A673 (cell line): ENCODE results near the gene TEX2. TPM values are rescaled to one million over a fixed set of nuclear protein-coding genes. Genes with fewer than 3 reads are reported as not detected.

ENCODE experiments used
- BruUV-seq: library from RNA; stranded (reverse); fragments of 400-500 nt; replicated peaks from 2 replicates; lab custom pipeline; 2021; lab: Mats Ljungman, UMichigan
- CTCF ChIA-PET: fragments of 300-600 bp; sonication (Branson Sonifier 250); formaldehyde crosslinking; loops from one replicate; lab custom pipeline; 2022; ENCODE audit warnings: antibody characterized with exemption; lab: Charles Lee
- POLR2A ChIA-PET: fragments of 300-600 bp; sonication (Branson Sonifier 250); formaldehyde crosslinking; loops from one replicate; lab custom pipeline; 2022; ENCODE audit warnings: antibody characterized with exemption; ENCODE audit not compliant: low non-redundant PET; lab: Charles Lee
- DNase-seq: peaks from one replicate; pipeline ENCODE4 v3.0.0-alpha.2; 2015; ENCODE audit warnings: low spot score
- H3K27ac ChIP-seq: fragments of 200-600 bp; sonication (generic); 2 replicates; pipeline ENCODE4 v1.5.1; 2016; ENCODE audit warnings: mixed run types, low read depth, mild to moderate bottlenecking, mixed read lengths, antibody characterized with exemption, low read length; ENCODE audit not compliant: poor library complexity, severe bottlenecking
- H3K27me3 ChIP-seq: fragments of 200-600 bp; sonication (generic); replicated peaks from 2 replicates; pipeline ENCODE4 v1.6.1; 2017; ENCODE audit warnings: mixed run types, low read depth, mild to moderate bottlenecking, mixed read lengths, antibody characterized with exemption, low read length; ENCODE audit not compliant: insufficient read depth, poor library complexity
- H3K36me3 ChIP-seq: fragments of 200-600 bp; sonication (generic); 2 replicates; pipeline ENCODE4 v1.6.1; 2016; ENCODE audit warnings: mixed run types, mild to moderate bottlenecking, mixed read lengths, antibody characterized with exemption, low read length; ENCODE audit not compliant: insufficient read depth, poor library complexity, severe bottlenecking
- H3K4me1 ChIP-seq: fragments of 200-600 bp; sonication (generic); 2 replicates; pipeline ENCODE4 v1.6.1; 2017; ENCODE audit warnings: mixed run types, mild to moderate bottlenecking, mixed read lengths, antibody characterized with exemption, low read length; ENCODE audit not compliant: insufficient read depth, poor library complexity, severe bottlenecking
- H3K4me3 ChIP-seq: fragments of 200-600 bp; sonication (generic); 2 replicates; pipeline ENCODE4 v1.5.1; 2016; ENCODE audit warnings: low read depth, mixed run types, mild to moderate bottlenecking, mixed read lengths, low read length; ENCODE audit not compliant: poor library complexity, severe bottlenecking
- H3K9me3 ChIP-seq: fragments of 200-600 bp; sonication (generic); 2 replicates; pipeline ENCODE4 v1.6.1; 2016; ENCODE audit warnings: mixed run types, low read depth, mild to moderate bottlenecking, mixed read lengths, antibody characterized with exemption, low read length; ENCODE audit not compliant: poor library complexity, severe bottlenecking
- EZH2 ChIP-seq: fragments of 200-600 bp; sonication (generic); IDR thresholded peaks from 2 replicates; pipeline ENCODE4 v1.6.1; 2017; ENCODE audit warnings: borderline replicate concordance, low read depth, mild to moderate bottlenecking, mixed read lengths, antibody characterized with exemption, low read length; ENCODE audit not compliant: poor library complexity, severe bottlenecking
- intact Hi-C: fragments of 100-400 bp; cut with micrococcal nuclease; formaldehyde crosslinking; loops from one replicate; pipeline ENCODE4 v1.10.0; 2022; ENCODE audit not compliant: unreplicated experiment
- total RNA-seq: library from RNA; stranded (reverse); gene quantifications from 2 replicates; pipeline ENCODE4 v1.2.3, GENCODE V29; 2021
- TF ChIP-seq, protein P1 (sequence below): fragments of 300-800, 200-600 bp; sonication (generic); conservative IDR thresholded peaks from 2 replicates; pipeline ENCODE4 v1.5.1; 2017; ENCODE audit warnings: low read depth, mild to moderate bottlenecking, antibody characterized with exemption, low read length, moderate library complexity, mixed read lengths

The TEX2 gene
- total RNA-seq, 1 experiment from 2014 or later, result 16.1 TPM

DNA sequence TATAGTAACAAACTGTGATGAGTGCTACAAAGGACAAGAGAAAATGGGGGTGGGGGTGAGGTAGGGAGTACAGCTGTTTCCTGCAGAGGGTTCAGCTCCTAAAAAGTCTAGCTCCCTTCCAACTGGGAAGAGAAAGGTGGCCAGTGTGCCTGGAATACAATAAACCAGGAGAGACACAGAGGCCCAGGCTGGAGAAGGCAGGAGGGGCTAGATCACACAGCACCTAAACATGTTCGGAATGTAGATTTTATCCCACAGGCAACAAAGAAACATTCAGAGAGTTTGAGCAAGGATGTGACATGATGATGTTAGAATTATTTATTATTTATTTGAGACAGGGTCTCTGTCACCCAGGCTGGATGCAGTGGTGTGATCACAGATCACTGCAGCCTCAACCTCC lies 10.2 kb downstream of the TEX2 start:
- H3K4me1 ChIP-seq, result no peaks in the 10 kb centered on the region
- H3K4me3 ChIP-seq, result no peak overlapping the region
- no peaks in the 10 kb centered on the region for H3K9me3 ChIP-seq
- BruUV-seq, result no TSS peak
- DNase-seq, result no peak
- TF ChIP-seq, protein P1, sequence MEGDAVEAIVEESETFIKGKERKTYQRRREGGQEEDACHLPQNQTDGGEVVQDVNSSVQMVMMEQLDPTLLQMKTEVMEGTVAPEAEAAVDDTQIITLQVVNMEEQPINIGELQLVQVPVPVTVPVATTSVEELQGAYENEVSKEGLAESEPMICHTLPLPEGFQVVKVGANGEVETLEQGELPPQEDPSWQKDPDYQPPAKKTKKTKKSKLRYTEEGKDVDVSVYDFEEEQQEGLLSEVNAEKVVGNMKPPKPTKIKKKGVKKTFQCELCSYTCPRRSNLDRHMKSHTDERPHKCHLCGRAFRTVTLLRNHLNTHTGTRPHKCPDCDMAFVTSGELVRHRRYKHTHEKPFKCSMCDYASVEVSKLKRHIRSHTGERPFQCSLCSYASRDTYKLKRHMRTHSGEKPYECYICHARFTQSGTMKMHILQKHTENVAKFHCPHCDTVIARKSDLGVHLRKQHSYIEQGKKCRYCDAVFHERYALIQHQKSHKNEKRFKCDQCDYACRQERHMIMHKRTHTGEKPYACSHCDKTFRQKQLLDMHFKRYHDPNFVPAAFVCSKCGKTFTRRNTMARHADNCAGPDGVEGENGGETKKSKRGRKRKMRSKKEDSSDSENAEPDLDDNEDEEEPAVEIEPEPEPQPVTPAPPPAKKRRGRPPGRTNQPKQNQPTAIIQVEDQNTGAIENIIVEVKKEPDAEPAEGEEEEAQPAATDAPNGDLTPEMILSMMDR, result no peak
- POLR2A ChIA-PET, result no interaction called here
- H3K27ac ChIP-seq, result no peak overlapping the region
- intact Hi-C loops, result no loop called here
- CTCF ChIA-PET, result no interaction called here
- H3K27me3 ChIP-seq, result no peaks in the 10 kb centered on the region
- no peaks in the 10 kb centered on the region for H3K36me3 ChIP-seq

DNA sequence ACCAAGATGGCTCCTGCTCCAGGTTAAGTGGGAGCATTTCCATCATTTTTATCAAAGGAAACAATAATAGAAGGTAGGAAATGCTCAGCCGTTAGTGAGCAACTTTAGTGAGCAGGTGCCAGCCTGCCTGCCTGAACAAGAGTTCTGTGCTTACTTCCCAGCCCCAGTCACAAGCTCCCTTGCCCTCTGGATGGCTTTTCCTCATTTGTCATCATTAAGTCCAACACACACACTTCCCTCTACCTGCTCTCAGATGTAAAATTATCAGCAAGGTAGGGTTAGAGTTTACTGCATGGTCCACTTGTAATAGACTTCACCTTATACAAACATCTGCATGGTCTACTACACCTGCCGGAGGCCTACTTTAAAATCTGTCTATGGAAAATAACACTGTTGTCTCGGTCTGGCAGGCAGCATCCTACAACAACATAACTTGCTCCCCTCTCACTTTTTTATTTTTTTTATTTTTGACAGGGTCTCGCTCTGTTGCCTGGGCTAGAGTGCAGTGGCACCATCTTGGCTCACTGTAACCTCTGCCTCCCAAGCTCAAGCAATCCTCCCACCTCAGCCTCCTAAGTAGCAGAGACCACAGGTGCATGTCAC lies 12.7 kb downstream of the TEX2 start:
- intact Hi-C loops, result no loop called here
- Histone ChIP-seq H3K9me3 (no peaks in the 10 kb centered on the region), H3K27ac (no peak overlapping the region), H3K27me3 (no peaks in the 10 kb centered on the region), H3K36me3 (no peaks in the 10 kb centered on the region), H3K4me1 (no peaks in the 10 kb centered on the region), H3K4me3 (no peak overlapping the region)
- DNase-seq, result no peak
- POLR2A ChIA-PET, result no interaction called here
- CTCF ChIA-PET, result no interaction called here
- TF ChIP-seq EZH2, result no peak
- TF ChIP-seq, protein P1, result no peak
- BruUV-seq, result no TSS peak

DNA sequence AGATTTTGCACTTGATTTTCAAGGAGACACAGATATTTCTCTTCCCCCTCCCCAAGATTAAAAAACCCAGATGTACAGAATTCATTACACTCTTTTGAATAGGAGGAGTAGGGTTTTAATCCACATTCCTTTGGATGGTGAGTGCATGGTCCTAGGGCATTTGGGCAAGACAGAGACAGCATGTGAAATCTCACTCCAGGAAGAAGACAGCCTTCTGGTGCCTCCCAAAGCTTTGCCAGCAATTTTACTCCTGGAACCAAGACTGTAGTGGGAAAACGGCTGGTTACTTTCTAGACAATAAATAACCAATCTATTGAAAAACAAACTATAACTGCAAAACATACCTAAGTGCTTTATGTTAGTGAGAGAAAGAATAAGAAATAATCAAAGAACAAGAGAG lies 15.2 kb downstream of the TEX2 start:
- Histone ChIP-seq H3K36me3 (no peaks in the 10 kb centered on the region), H3K4me1 (no peaks in the 10 kb centered on the region), H3K9me3 (no peaks in the 10 kb centered on the region), H3K4me3 (no peak overlapping the region), H3K27me3 (no peaks in the 10 kb centered on the region), H3K27ac (no peak overlapping the region)
- no peak for DNase-seq
- TF ChIP-seq, protein P1, result no peak
- no peak for TF ChIP-seq EZH2
- no TSS peak for BruUV-seq
- CTCF ChIA-PET, result no interaction called here
- intact Hi-C loops, result no loop called here
- POLR2A ChIA-PET, result no interaction called here
